DOHH2 (cell line): ENCODE measurements around the gene OAT.
"Not testable (repeated sequence)": the region's sequence is repeated elsewhere in the genome, so short reads cannot be mapped to it uniquely, and the experiment has no call there.

ENCODE experiments used
- H3F3A ChIP-seq: fragments of 200-600 bp; sonication (generic), shearing (Covaris generic); 2 replicates; pipeline ENCODE4 v1.6.0; 2016; ENCODE audit warnings: antibody characterized with exemption, mild to moderate bottlenecking; ENCODE audit not compliant: control insufficient read depth, insufficient read depth
- H3K27ac ChIP-seq: fragments of 200-600 bp; sonication (generic); 2 replicates; pipeline ENCODE4 v1.5.1; 2014; ENCODE audit warnings: low read depth, mild to moderate bottlenecking, low read length, moderate library complexity
- H3K27me3 ChIP-seq: fragments of 200-600 bp; sonication (generic); 2 replicates; pipeline ENCODE4 v1.6.1; 2014; ENCODE audit warnings: mild to moderate bottlenecking, low read length, mixed read lengths; ENCODE audit not compliant: control insufficient read depth
- H3K36me3 ChIP-seq: fragments of 200-600 bp; sonication (generic); 2 replicates; pipeline ENCODE4 v1.6.1; 2014; ENCODE audit warnings: mild to moderate bottlenecking, low read length, moderate library complexity, mixed read lengths; ENCODE audit not compliant: control insufficient read depth
- H3K4me1 ChIP-seq: fragments of 200-600 bp; sonication (generic); 2 replicates; pipeline ENCODE4 v1.6.1; 2014; ENCODE audit warnings: mild to moderate bottlenecking, low read length, mixed read lengths; ENCODE audit not compliant: control insufficient read depth
- H3K4me2 ChIP-seq: fragments of 200-600 bp; sonication (generic); 2 replicates; pipeline ENCODE4 v1.6.0; 2014; ENCODE audit warnings: mild to moderate bottlenecking, low read length, moderate library complexity
- H3K4me3 ChIP-seq: fragments of 200-600 bp; sonication (generic); 2 replicates; pipeline ENCODE4 v1.5.1; 2014; ENCODE audit warnings: mild to moderate bottlenecking, low read length, mixed read lengths
- H3K79me2 ChIP-seq: fragments of 200-600 bp; sonication (generic); 2 replicates; pipeline ENCODE4 v1.6.1; 2014; ENCODE audit warnings: mild to moderate bottlenecking, low read length, mixed read lengths; ENCODE audit not compliant: control insufficient read depth
- H3K9me2 ChIP-seq: fragments of 200-600 bp; sonication (generic); replicated peaks from 2 replicates; pipeline ENCODE4 v1.6.1; 2014; ENCODE audit warnings: mild to moderate bottlenecking, low read length, mixed read lengths; ENCODE audit not compliant: control insufficient read depth
- H3K9me3 ChIP-seq: fragments of 200-600 bp; sonication (generic); 2 replicates; pipeline ENCODE4 v1.6.1; 2014; ENCODE audit warnings: antibody characterized with exemption, low read length, mixed read lengths; ENCODE audit not compliant: control insufficient read depth, insufficient read depth
- H4K20me1 ChIP-seq: fragments of 200-600 bp; sonication (generic); 2 replicates; pipeline ENCODE4 v1.6.0; 2014; ENCODE audit warnings: low read depth, mild to moderate bottlenecking, antibody characterized with exemption, low read length, moderate library complexity; ENCODE audit not compliant: control insufficient read depth, insufficient read depth
- EZH2phosphoT487 ChIP-seq: fragments of 200-600 bp; sonication (generic); IDR thresholded peaks from 2 replicates; pipeline ENCODE4 v1.6.1; 2017; ENCODE audit warnings: borderline replicate concordance, mild to moderate bottlenecking, antibody characterized with exemption, low read length, moderate library complexity, mixed read lengths
- TF ChIP-seq, protein P1 (sequence below): fragments of 200-600 bp; sonication (generic); IDR thresholded peaks from one replicate; pipeline ENCODE4 v1.5.1; 2014; ENCODE audit warnings: antibody characterized with exemption, mild to moderate bottlenecking, low read depth, low read length; ENCODE audit not compliant: poor library complexity, severe bottlenecking

Gene OAT

DNA sequence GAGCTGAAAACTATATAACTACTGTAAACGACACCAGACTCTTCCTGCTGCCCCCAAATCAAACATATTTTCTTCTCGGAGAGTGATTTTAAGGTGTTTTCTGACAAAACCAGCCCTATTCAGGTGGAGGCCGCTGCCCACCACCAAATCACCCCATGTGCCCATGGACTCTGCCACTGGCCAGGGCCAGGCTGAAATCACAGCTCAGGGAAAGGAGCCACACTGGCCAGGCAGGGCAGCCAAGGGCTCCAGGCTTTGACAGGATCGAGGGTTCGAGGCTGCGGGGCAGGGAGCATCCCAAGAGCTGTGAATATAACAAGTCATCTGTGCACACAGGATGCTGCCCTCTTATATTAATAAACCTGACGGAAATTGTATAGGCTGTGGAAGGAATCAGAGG, 48.3 kb downstream of the OAT start:
- Histone ChIP-seq H3K4me2 (no peak overlapping the region), H3K9me3 (no peaks in the 10 kb centered on the region), H3K27ac (no peak overlapping the region), H3K4me1 (no peaks in the 10 kb centered on the region), H3K79me2 (no peaks in the 10 kb centered on the region), H3F3A (no peaks in the 10 kb centered on the region), H3K4me3 (no peak overlapping the region), H3K9me2 (no peaks in the 10 kb centered on the region), H3K27me3 (peaks cover 37% of the 10 kb centered on the region), H3K36me3 (no peaks in the 10 kb centered on the region), H4K20me1 (no peaks in the 10 kb centered on the region)
- no peak for TF ChIP-seq EZH2phosphoT487

DNA sequence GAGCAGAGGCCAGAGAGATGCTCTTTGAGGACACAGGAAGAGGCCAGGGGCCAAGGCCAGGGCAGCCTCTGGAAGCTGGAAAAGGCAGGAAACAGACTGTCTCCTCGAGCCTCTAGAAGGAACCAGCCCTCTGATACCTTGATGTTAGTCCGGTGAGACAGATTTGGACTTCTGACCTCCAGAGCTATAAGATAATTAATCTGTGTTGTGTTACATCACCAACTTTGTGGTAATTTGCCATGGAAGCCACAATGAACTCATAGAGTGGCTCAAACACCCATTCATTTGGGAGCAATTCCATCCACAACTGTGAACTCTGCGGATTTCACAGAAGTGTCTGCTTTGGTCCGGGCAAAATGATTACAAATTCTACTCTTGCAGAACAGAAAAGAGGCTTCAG, 48.7 kb downstream of the OAT start:
- no peak for TF ChIP-seq EZH2phosphoT487
- TF ChIP-seq, protein P1, sequence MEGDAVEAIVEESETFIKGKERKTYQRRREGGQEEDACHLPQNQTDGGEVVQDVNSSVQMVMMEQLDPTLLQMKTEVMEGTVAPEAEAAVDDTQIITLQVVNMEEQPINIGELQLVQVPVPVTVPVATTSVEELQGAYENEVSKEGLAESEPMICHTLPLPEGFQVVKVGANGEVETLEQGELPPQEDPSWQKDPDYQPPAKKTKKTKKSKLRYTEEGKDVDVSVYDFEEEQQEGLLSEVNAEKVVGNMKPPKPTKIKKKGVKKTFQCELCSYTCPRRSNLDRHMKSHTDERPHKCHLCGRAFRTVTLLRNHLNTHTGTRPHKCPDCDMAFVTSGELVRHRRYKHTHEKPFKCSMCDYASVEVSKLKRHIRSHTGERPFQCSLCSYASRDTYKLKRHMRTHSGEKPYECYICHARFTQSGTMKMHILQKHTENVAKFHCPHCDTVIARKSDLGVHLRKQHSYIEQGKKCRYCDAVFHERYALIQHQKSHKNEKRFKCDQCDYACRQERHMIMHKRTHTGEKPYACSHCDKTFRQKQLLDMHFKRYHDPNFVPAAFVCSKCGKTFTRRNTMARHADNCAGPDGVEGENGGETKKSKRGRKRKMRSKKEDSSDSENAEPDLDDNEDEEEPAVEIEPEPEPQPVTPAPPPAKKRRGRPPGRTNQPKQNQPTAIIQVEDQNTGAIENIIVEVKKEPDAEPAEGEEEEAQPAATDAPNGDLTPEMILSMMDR = no peak
- no peaks in the 10 kb centered on the region for H3K4me1 ChIP-seq
- peaks cover 37% of the 10 kb centered on the region for H3K27me3 ChIP-seq

DNA sequence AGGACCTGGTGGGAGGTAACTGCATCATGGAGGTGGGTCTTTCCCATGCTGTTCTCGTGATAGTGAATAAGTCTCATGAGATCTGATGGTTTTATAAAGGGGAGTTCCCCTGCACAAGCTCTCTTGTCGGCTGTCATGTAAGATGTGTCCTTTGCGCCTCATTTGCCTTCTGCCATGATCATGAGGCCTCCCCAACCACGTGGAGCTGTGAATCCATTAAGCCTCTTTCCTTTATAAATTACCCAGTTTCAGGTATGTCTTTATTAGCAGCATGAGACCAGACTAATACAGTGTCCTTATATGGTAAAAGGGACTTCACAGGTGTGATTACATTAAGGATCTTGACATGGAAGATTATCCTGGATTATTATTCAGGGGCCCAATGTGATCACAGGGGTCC, 49.2 kb downstream of the OAT start:
- H3K27ac ChIP-seq, H3K4me3 ChIP-seq, H3K4me2 ChIP-seq, H3K9me3 ChIP-seq, H3K9me2 ChIP-seq, H3K4me1 ChIP-seq, H3K79me2 ChIP-seq, H3K36me3 ChIP-seq, H3F3A ChIP-seq, H4K20me1 ChIP-seq: not testable (repeated sequence)
- H3K27me3 ChIP-seq = peaks cover 35% of the 10 kb centered on the region

More for the DNA sequence above, 48.7 kb downstream of the OAT start:
- Histone ChIP-seq H3K9me3 (no peaks in the 10 kb centered on the region), H3K36me3 (no peaks in the 10 kb centered on the region), H3F3A (no peaks in the 10 kb centered on the region), H3K9me2 (no peaks in the 10 kb centered on the region), H4K20me1 (no peaks in the 10 kb centered on the region), H3K79me2 (no peaks in the 10 kb centered on the region), H3K4me3 (no peak overlapping the region), H3K4me2 (no peak overlapping the region), H3K27ac (no peak overlapping the region)

DNA sequence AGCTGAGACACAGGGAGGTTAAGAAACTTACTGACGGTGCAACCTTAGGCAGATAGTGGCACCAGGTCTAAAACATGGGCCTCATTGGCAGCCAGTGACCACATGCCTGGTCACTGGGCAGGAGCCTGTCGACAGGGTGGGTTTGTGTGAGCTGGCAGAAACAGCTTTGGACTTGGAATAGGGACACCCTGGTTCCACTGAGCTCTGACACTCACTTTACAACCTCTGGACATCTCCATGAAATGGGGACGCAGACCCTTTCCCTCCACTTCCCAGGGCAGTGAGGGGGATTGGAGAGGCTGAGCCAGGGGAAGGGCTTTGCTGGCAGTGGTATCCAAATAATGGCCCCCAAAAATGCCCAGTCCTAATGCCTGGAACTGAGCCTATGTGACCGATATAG, 49.7 kb downstream of the OAT start:
- no peak overlapping the region for H3K4me2 ChIP-seq
- no peaks in the 10 kb centered on the region for H3F3A ChIP-seq
- H3K36me3 ChIP-seq = no peaks in the 10 kb centered on the region
- peaks cover 32% of the 10 kb centered on the region for H3K27me3 ChIP-seq
- H3K27ac ChIP-seq = no peak overlapping the region
- H4K20me1 ChIP-seq = no peaks in the 10 kb centered on the region
- no peaks in the 10 kb centered on the region for H3K9me3 ChIP-seq
- no peaks in the 10 kb centered on the region for H3K79me2 ChIP-seq
- no peak overlapping the region for H3K4me3 ChIP-seq
- TF ChIP-seq, protein P1 = no peak
- no peak for TF ChIP-seq EZH2phosphoT487
- H3K9me2 ChIP-seq = no peaks in the 10 kb centered on the region
- no peaks in the 10 kb centered on the region for H3K4me1 ChIP-seq
